GM23338 (cell line): ENCODE data around the gene PFKP. TPM values are rescaled to one million over a fixed set of nuclear protein-coding genes. Genes with fewer than 3 reads are reported as not detected.

Experiments used
- ATAC-seq: fragments of 200-7000 bp; cut with Tn5 transposase; 3 replicates; pipeline ENCODE4 v1.9.1; 2020
- DNase-seq: peaks from one replicate; pipeline ENCODE4 v3.0.0-alpha.2; 2015; ENCODE audit warnings: low spot score
- H2AFZ ChIP-seq: fragments of 200-600 bp; sonication (generic); 2 replicates; pipeline ENCODE4 v1.8.0; 2016; ENCODE audit warnings: antibody characterized with exemption, mild to moderate bottlenecking, moderate library complexity
- H3F3A ChIP-seq: fragments of 200-600 bp; sonication (generic); replicated peaks from 2 replicates; pipeline ENCODE4 v1.8.0; 2017; ENCODE audit warnings: antibody characterized with exemption, mixed run types, low read depth
- H3K27ac ChIP-seq: fragments of 200-600 bp; sonication (generic); 2 replicates; pipeline ENCODE4 v1.6.1; 2016; ENCODE audit warnings: low read depth
- H3K27me3 ChIP-seq: fragments of 200-600 bp; sonication (generic); 2 replicates; pipeline ENCODE4 v1.8.0; 2016; ENCODE audit warnings: mild to moderate bottlenecking, mixed run types, moderate library complexity; ENCODE audit not compliant: insufficient read depth
- H3K36me3 ChIP-seq: fragments of 200-600 bp; sonication (generic); 2 replicates; pipeline ENCODE4 v1.8.0; 2016; ENCODE audit warnings: mild to moderate bottlenecking; ENCODE audit not compliant: insufficient read depth
- H3K4me1 ChIP-seq: fragments of 200-600 bp; sonication (generic); 2 replicates; pipeline ENCODE4 v1.8.0; 2016; ENCODE audit warnings: mild to moderate bottlenecking, moderate library complexity; ENCODE audit not compliant: insufficient read depth
- H3K4me2 ChIP-seq: fragments of 200-600 bp; sonication (generic); 2 replicates; pipeline ENCODE4 v1.7.1; 2017; ENCODE audit warnings: mixed run types
- H3K4me3 ChIP-seq: fragments of 200-600 bp; sonication (generic); 2 replicates; pipeline ENCODE4 v1.6.1; 2016; ENCODE audit warnings: mixed run types
- H3K79me2 ChIP-seq: fragments of 200-600 bp; sonication (generic); replicated peaks from 2 replicates; pipeline ENCODE4 v1.8.0; 2017; ENCODE audit warnings: mild to moderate bottlenecking; ENCODE audit not compliant: insufficient read depth
- H3K9me2 ChIP-seq: fragments of 200-600 bp; sonication (generic); 2 replicates; pipeline ENCODE4 v1.8.0; 2017; ENCODE audit not compliant: insufficient read depth
- H4K20me1 ChIP-seq: fragments of 200-600 bp; sonication (generic); replicated peaks from 2 replicates; pipeline ENCODE4 v1.8.0; 2017; ENCODE audit warnings: mild to moderate bottlenecking; ENCODE audit not compliant: insufficient read depth
- H3K27ac Mint-ChIP-seq: 2 replicates; pipeline ENCODE4 v1.8.0; 2020; ENCODE audit warnings: inconsistent platforms, mild to moderate bottlenecking, moderate library complexity, mixed read lengths
- H3K27me3 Mint-ChIP-seq: 3 replicates; pipeline ENCODE4 v1.8.0; 2022; ENCODE audit warnings: low read depth, mild to moderate bottlenecking, moderate library complexity, mixed read lengths, inconsistent platforms; ENCODE audit not compliant: insufficient read depth, poor library complexity
- H3K36me3 Mint-ChIP-seq: 3 replicates; pipeline ENCODE4 v1.8.0; 2021; ENCODE audit warnings: low read depth, mild to moderate bottlenecking, inconsistent platforms, moderate library complexity, mixed read lengths
- H3K4me1 Mint-ChIP-seq: 3 replicates; pipeline ENCODE4 v1.8.0; 2020; ENCODE audit warnings: mild to moderate bottlenecking, inconsistent platforms, mixed read lengths
- H3K4me3 Mint-ChIP-seq: 3 replicates; pipeline ENCODE4 v1.8.0; 2021; ENCODE audit warnings: moderate library complexity, mild to moderate bottlenecking, inconsistent platforms, mixed read lengths
- H3K9me3 Mint-ChIP-seq: 3 replicates; pipeline ENCODE4 v1.8.0; 2020; ENCODE audit warnings: moderate library complexity, mild to moderate bottlenecking, inconsistent platforms, mixed read lengths
- CREB1 ChIP-seq: fragments of 250-450 bp; sonication (Bioruptor Pico); IDR thresholded peaks from 2 replicates; pipeline ENCODE4 v1.5.0; 2020; ENCODE audit warnings: low read depth, mild to moderate bottlenecking, moderate library complexity
- EZH2 ChIP-seq: fragments of 200-600 bp; sonication (generic); IDR thresholded peaks from one replicate; pipeline ENCODE4 v1.8.0; 2017; ENCODE audit warnings: antibody characterized with exemption, mild to moderate bottlenecking, low read depth; ENCODE audit not compliant: unreplicated experiment
- EZH2phosphoT487 ChIP-seq: fragments of 200-600 bp; sonication (generic); IDR thresholded peaks from one replicate; pipeline ENCODE4 v1.8.1; 2018; ENCODE audit warnings: antibody characterized with exemption; ENCODE audit not compliant: unreplicated experiment
- JUNB ChIP-seq: IDR thresholded peaks from one replicate; pipeline ENCODE4 v1.6.1; 2016; ENCODE audit warnings: antibody characterized with exemption; ENCODE audit not compliant: unreplicated experiment
- NANOG ChIP-seq: IDR thresholded peaks from 2 replicates; pipeline ENCODE4 v1.6.1; 2016; ENCODE audit warnings: antibody characterized with exemption, borderline replicate concordance
- POLR2AphosphoS5 ChIP-seq: IDR thresholded peaks from 2 replicates; pipeline ENCODE4 v1.6.1; 2016; ENCODE audit warnings: antibody characterized with exemption, low read depth
- STAT1 ChIP-seq: IDR thresholded peaks from one replicate; pipeline ENCODE4 v1.6.1; 2016; ENCODE audit warnings: antibody characterized with exemption; ENCODE audit not compliant: unreplicated experiment
- ZNF114 ChIP-seq: fragments of 250-450 bp; sonication (Bioruptor Pico); IDR thresholded peaks from 2 replicates; pipeline ENCODE4 v1.5.0; 2020; ENCODE audit warnings: mild to moderate bottlenecking, moderate library complexity
- ZNF331 ChIP-seq: fragments of 250-450 bp; sonication (Bioruptor Pico); IDR thresholded peaks from 2 replicates; pipeline ENCODE4 v1.5.0; 2020; ENCODE audit warnings: low read depth, mild to moderate bottlenecking, moderate library complexity
- polyA plus RNA-seq: library from polyadenylated mRNA; unstranded; fragments of >200 nt; fragmentation: Nextera tagmentation; extraction: Ambion mirVana; gene quantifications from 2 replicates; pipeline ENCODE4 v1.2.1, GENCODE V29; 2016
- total RNA-seq: library from RNA; depleted of rRNA; stranded (reverse); fragments of >200 nt; shearing (Covaris generic); gene quantifications from 2 replicates; pipeline ENCODE4 v1.2.3, GENCODE V29; 2014
- TF ChIP-seq, protein P1 (sequence below): IDR thresholded peaks from one replicate; pipeline ENCODE4 v1.6.1; 2018; ENCODE audit warnings: antibody characterized with exemption; ENCODE audit not compliant: unreplicated experiment
- TF ChIP-seq, protein P2 (sequence below): IDR thresholded peaks from 2 replicates; pipeline ENCODE4 v1.6.1; 2016; ENCODE audit warnings: antibody characterized with exemption
- TF ChIP-seq, protein P3 (sequence below), 2 experiments: fragments of 200-600 bp in 1 of 2; sonication (generic) in 1 of 2; conservative IDR thresholded peaks; 2 replicates each; pipeline versions ENCODE4 v1.5.1 to v1.6.1; 2016 to 2017; ENCODE audit warnings: antibody characterized with exemption in 2 of 2, low read depth in 2 of 2, mild to moderate bottlenecking in 2 of 2, moderate library complexity in 1 of 2
- TF ChIP-seq, protein P4 (sequence below): fragments of 250-450 bp; sonication (Bioruptor Pico); IDR thresholded peaks from 2 replicates; pipeline ENCODE4 v1.5.0; 2020; ENCODE audit warnings: mild to moderate bottlenecking, moderate library complexity

Gene PFKP
- total and polyA plus RNA-seq, 2 experiments from 2014 or later, result 56.3 to 120 TPM

DNA sequence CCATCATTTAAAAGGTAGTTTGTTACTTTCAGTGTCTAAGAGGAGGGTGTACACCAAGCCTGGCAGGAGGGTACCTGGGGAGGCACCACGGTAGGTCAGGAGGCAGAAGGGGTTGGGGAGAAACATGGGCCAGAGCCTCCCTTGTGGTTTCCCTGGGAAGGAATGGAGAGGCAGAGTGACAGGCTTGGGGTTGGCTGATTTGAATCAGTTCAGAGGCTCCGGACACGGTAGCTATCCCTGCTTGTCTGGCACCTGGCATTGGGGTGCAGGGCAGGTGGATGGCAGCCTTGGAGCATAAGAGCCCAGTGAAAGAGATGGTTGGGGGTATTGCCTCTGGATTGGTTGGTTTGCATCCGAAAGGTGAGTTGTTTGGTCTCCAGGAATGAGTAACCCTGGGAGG lies 30.2 kb upstream of the PFKP start:
- H3K27me3 ChIP-seq, result no peaks in the 10 kb centered on the region
- DNase-seq (no peak), ATAC-seq (no peak)
- H3F3A ChIP-seq, result no peaks in the 10 kb centered on the region
- peaks cover 8% of the 10 kb centered on the region for H3K27me3 Mint-ChIP-seq
- no peaks in the 10 kb centered on the region for H3K4me1 Mint-ChIP-seq
- no peak overlapping the region for H3K4me3 ChIP-seq
- no peak overlapping the region for H3K27ac ChIP-seq
- no peaks in the 10 kb centered on the region for H3K79me2 ChIP-seq
- H2AFZ ChIP-seq, result no peak overlapping the region
- no peak overlapping the region for H3K4me3 Mint-ChIP-seq
- H3K4me2 ChIP-seq, result no peak overlapping the region
- TF ChIP-seq, protein P1, sequence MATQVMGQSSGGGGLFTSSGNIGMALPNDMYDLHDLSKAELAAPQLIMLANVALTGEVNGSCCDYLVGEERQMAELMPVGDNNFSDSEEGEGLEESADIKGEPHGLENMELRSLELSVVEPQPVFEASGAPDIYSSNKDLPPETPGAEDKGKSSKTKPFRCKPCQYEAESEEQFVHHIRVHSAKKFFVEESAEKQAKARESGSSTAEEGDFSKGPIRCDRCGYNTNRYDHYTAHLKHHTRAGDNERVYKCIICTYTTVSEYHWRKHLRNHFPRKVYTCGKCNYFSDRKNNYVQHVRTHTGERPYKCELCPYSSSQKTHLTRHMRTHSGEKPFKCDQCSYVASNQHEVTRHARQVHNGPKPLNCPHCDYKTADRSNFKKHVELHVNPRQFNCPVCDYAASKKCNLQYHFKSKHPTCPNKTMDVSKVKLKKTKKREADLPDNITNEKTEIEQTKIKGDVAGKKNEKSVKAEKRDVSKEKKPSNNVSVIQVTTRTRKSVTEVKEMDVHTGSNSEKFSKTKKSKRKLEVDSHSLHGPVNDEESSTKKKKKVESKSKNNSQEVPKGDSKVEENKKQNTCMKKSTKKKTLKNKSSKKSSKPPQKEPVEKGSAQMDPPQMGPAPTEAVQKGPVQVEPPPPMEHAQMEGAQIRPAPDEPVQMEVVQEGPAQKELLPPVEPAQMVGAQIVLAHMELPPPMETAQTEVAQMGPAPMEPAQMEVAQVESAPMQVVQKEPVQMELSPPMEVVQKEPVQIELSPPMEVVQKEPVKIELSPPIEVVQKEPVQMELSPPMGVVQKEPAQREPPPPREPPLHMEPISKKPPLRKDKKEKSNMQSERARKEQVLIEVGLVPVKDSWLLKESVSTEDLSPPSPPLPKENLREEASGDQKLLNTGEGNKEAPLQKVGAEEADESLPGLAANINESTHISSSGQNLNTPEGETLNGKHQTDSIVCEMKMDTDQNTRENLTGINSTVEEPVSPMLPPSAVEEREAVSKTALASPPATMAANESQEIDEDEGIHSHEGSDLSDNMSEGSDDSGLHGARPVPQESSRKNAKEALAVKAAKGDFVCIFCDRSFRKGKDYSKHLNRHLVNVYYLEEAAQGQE, result no peak
- TF ChIP-seq CREB1 (CRISPR knock-in tag) (no peak), ZNF114 (no peak), JUNB (no peak), EZH2 (no peak), NANOG (no peak), EZH2phosphoT487 (no peak), STAT1 (no peak), ZNF331 (no peak), POLR2AphosphoS5 (no peak)
- TF ChIP-seq, protein P2, sequence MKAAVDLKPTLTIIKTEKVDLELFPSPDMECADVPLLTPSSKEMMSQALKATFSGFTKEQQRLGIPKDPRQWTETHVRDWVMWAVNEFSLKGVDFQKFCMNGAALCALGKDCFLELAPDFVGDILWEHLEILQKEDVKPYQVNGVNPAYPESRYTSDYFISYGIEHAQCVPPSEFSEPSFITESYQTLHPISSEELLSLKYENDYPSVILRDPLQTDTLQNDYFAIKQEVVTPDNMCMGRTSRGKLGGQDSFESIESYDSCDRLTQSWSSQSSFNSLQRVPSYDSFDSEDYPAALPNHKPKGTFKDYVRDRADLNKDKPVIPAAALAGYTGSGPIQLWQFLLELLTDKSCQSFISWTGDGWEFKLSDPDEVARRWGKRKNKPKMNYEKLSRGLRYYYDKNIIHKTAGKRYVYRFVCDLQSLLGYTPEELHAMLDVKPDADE, result no peak
- TF ChIP-seq, protein P3, sequence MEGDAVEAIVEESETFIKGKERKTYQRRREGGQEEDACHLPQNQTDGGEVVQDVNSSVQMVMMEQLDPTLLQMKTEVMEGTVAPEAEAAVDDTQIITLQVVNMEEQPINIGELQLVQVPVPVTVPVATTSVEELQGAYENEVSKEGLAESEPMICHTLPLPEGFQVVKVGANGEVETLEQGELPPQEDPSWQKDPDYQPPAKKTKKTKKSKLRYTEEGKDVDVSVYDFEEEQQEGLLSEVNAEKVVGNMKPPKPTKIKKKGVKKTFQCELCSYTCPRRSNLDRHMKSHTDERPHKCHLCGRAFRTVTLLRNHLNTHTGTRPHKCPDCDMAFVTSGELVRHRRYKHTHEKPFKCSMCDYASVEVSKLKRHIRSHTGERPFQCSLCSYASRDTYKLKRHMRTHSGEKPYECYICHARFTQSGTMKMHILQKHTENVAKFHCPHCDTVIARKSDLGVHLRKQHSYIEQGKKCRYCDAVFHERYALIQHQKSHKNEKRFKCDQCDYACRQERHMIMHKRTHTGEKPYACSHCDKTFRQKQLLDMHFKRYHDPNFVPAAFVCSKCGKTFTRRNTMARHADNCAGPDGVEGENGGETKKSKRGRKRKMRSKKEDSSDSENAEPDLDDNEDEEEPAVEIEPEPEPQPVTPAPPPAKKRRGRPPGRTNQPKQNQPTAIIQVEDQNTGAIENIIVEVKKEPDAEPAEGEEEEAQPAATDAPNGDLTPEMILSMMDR (conservative IDR thresholded peaks at IDR 0.05; ENCODE audit: low read depth in 2 of 2), result no peak
- TF ChIP-seq, protein P4, sequence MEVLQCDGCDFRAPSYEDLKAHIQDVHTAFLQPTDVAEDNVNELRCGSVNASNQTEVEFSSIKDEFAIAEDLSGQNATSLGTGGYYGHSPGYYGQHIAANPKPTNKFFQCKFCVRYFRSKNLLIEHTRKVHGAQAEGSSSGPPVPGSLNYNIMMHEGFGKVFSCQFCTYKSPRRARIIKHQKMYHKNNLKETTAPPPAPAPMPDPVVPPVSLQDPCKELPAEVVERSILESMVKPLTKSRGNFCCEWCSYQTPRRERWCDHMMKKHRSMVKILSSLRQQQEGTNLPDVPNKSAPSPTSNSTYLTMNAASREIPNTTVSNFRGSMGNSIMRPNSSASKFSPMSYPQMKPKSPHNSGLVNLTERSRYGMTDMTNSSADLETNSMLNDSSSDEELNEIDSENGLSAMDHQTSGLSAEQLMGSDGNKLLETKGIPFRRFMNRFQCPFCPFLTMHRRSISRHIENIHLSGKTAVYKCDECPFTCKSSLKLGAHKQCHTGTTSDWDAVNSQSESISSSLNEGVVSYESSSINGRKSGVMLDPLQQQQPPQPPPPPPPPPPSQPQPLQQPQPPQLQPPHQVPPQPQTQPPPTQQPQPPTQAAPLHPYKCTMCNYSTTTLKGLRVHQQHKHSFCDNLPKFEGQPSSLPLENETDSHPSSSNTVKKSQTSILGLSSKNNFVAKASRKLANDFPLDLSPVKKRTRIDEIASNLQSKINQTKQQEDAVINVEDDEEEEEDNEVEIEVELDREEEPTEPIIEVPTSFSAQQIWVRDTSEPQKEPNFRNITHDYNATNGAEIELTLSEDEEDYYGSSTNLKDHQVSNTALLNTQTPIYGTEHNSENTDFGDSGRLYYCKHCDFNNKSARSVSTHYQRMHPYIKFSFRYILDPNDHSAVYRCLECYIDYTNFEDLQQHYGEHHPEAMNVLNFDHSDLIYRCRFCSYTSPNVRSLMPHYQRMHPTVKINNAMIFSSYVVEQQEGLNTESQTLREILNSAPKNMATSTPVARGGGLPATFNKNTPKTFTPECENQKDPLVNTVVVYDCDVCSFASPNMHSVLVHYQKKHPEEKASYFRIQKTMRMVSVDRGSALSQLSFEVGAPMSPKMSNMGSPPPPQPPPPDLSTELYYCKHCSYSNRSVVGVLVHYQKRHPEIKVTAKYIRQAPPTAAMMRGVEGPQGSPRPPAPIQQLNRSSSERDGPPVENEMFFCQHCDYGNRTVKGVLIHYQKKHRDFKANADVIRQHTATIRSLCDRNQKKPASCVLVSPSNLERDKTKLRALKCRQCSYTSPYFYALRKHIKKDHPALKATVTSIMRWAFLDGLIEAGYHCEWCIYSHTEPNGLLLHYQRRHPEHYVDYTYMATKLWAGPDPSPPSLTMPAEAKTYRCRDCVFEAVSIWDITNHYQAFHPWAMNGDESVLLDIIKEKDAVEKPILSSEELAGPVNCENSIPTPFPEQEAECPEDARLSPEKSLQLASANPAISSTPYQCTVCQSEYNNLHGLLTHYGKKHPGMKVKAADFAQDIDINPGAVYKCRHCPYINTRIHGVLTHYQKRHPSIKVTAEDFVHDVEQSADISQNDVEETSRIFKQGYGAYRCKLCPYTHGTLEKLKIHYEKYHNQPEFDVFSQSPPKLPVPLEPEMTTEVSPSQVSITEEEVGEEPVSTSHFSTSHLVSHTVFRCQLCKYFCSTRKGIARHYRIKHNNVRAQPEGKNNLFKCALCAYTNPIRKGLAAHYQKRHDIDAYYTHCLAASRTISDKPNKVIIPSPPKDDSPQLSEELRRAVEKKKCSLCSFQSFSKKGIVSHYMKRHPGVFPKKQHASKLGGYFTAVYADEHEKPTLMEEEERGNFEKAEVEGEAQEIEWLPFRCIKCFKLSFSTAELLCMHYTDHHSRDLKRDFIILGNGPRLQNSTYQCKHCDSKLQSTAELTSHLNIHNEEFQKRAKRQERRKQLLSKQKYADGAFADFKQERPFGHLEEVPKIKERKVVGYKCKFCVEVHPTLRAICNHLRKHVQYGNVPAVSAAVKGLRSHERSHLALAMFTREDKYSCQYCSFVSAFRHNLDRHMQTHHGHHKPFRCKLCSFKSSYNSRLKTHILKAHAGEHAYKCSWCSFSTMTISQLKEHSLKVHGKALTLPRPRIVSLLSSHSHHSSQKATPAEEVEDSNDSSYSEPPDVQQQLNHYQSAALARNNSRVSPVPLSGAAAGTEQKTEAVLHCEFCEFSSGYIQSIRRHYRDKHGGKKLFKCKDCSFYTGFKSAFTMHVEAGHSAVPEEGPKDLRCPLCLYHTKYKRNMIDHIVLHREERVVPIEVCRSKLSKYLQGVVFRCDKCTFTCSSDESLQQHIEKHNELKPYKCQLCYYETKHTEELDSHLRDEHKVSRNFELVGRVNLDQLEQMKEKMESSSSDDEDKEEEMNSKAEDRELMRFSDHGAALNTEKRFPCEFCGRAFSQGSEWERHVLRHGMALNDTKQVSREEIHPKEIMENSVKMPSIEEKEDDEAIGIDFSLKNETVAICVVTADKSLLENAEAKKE (CRISPR knock-in tag), result no peak
- H3K9me3 Mint-ChIP-seq, result peaks cover 35% of the 10 kb centered on the region
- peaks cover 20% of the 10 kb centered on the region for H3K36me3 Mint-ChIP-seq
- H3K36me3 ChIP-seq, result no peaks in the 10 kb centered on the region
- H3K9me2 ChIP-seq, result no peaks in the 10 kb centered on the region
- no peaks in the 10 kb centered on the region for H4K20me1 ChIP-seq
- H3K27ac Mint-ChIP-seq, result no peak overlapping the region
- H3K4me1 ChIP-seq, result no peaks in the 10 kb centered on the region
